Right hindlimb (tissue), 1 donor: ENCODE results near the gene DNAJA3.

Experiments
- DNase-seq: peaks from one replicate; pipeline ENCODE4 v3.0.0-alpha.2; 2018

Gene DNAJA3

DNA sequence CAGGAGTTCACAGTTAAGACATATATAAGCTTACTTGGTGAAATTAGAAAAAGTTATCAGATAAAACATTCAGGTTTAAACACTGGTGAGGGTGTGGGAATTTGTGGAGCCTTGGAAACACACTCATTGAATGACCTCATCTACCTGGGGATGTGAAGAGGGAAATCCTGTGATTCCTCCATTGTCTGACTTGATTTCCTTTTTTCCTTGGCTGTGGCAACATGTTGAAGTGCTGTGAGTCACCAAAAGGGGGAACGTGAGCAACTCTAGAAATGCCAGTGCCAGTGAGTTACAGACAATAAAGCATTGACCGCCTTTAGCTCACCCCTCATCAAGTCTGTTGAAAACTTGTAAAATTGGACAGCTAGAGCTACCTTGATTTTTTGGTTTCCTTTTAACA, 52.3 kb downstream of the DNAJA3 start:
- DNase-seq, result no peak

DNA sequence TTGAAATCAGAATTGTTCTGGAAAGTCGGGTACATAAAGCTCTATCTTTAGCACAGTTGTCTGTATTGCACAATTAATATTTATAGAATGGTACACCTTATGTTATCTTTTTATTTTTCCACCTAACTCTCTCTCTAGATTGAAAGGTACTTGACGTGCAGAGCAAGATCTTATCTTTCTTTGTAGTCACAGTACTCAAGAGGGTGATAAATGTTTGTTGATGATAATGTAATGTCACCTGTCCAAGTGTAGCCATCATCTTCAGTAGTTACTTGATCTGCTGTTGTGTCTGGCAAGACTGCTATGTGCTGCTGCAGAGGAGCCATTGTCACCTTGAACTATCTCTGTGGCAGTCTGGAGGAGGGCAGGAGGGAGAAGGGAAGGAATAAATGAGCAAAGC, 55.9 kb downstream of the DNAJA3 start:
- DNase-seq, result no peak

DNA sequence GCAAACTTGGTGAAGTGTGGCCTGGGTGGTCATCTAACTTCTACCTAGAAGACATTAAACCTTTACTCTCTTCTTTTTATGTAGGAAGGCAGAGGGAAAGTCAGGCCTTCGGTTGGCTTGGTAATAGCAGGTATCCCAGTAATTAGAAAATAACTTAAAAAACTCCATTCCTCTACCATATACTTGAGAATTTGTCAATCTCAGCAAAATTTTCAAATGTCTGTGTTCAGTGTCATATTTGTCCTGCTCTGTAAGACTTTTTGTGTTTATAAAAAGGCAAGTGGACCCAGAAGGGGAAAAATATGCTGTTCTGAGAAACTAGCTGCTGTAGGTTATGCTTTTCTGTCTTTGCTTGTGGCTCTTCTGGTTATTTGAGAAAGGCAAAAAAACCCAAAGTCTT, 56.3 kb downstream of the DNAJA3 start:
- no peak for DNase-seq

DNA sequence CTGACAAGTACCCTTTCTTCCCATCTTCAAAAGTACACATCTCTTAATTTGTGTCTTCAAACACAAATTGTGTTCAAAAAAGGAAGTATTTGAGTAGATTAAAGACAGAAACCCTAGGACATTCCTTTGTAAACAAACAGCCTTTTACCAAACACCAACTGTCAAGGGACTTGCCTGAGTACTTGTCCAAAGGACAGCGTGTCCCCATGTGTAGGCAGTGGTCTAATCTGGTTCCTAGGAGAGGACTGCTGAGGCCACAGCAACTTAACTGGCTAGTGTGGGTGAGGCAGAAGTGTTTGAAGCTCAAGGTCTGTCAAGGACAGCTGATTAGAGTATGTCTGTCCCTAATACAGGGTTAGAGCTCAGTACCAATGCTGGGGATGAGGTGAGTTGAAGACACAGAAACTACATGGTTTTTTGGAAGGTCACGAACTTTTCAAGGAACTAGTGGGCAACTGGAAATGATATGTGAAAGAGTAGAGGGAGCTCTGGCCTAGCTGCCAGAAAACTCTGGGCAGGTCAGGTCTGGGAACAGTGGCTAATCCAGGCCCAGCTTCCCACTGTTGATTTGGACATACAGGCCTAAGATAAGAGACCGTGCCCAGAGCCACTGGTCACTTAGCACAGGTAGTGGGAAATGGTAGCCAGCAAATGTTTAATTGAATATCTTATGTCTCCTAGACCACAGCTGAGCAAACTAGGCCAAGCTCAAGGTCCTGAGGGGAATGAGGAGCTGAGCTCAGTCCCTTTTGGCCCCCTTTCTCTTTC, 60.6 kb downstream of the DNAJA3 start:
- no peak for DNase-seq

DNA sequence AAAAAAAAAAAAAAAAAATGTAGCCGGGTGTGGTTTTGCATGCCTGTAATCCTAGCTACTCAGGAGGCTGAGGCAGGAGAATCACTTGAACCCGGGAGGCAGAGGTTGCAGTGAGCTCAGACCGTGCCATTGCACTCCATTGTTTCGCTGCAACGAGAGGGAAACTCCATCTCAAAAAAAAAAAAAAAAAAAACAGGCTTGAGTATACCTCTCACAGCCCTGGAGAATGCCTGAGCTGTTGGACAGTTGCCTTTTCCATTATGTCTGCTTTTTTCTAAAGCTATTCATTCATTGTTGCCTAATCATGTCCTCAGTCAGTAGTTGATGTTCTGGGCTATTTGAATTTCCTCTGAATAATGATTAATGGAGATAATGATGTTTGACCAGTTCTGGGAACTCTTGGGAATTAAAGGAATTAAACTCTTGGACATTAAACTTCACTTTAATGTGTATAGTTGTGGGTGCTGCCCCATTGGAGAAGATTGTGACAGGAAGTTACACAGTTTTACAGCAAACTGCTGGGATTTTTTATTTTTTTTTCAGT, 62.4 kb downstream of the DNAJA3 start:
- DNase-seq, result no peak

DNA sequence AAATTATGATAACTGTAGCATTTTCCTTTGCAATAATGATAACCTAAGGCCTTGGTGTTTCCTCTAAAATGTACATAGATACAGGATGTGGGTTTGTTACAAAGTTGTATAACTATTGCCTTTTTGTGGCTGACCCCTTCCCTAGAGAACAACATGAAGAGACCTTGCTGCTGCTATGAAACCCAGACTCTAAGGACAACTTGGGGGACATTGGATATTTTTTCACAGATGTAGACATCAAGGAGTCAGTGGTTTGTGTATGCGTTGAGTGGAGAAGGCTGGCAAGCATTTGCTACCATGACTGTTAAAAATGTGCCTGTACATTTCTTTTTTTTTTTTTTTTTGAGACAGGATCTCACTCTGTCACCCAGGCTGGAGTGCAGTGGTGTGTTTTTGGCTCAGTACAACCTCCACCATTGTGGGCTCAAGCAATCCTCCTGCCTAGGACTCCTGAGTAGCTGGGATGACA, 62.9 kb downstream of the DNAJA3 start:
- no peak for DNase-seq

DNA sequence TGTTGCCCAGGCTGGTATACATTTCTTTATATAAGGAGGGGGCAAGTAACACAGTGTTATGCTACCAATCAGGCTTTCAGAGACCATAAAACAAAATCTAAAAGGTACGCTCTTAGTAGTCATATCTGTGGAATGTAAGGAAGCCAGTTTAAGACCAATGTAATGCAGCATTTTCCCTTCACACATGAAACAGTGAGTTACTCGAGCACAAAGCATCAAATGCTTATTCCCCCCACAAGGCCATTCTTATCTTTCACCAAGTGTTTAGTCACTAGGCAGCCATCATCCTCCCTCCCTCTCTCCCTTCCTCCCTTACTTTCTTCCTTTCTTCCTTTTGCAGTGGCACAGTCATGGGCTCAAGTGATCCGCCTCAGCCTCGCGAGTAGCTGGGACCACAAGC, 63.4 kb downstream of the DNAJA3 start:
- no peak for DNase-seq

DNA sequence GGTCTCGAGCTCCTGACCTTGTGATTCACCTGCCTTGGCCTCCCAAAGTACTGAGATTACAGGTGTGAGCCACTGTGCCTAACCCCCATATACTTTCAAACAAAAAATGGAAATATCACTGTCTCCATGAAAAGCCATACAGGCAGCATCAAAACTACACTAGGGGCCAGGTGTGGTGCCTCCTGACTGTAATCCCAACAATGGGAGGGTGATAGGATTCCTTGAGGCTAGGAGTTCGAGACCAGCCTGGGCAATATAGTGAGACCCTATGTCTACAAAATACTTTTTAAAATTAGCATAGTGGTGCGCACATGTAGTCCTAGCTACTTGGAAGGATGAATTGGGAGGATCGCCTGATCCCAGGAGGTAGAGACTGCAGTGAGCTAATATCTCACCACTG, 66.2 kb downstream of the DNAJA3 start:
- DNase-seq, result no peak

DNA sequence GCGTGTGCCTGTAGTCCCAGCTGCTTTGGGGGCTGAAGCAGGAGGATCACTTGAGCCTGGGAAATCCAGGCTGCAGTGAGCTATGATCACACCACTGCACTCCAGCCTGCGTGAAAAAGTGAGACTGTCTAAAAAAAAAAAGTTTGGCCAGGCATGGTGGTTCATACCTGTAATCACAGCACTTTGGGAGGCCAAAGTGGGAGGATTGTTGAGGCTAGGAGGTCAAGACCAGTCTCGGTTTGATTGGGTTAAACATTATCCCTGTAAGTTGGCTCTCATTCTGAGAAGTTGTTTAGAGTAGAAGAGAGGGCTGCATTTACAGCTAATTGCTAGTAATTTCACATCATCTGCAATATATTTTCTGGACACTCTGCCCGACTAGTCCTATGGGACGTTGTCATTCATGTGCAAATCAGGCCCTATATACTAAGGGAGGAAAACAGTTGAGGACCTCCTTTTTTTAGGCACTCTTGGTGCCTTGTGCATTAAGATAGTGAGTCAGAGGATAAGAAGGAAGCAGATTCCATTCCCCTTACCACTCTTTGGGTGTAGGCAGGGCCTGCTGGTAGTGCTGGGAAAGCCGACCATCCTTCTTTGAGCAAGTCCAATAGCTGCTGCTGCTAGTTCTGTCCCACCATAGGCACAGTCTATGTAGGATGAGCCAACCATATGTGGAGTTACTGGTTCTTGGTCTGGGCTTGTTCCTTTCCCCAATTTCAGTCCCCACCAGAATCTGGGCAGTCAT, 69.2 kb downstream of the DNAJA3 start:
- no peak for DNase-seq

DNA sequence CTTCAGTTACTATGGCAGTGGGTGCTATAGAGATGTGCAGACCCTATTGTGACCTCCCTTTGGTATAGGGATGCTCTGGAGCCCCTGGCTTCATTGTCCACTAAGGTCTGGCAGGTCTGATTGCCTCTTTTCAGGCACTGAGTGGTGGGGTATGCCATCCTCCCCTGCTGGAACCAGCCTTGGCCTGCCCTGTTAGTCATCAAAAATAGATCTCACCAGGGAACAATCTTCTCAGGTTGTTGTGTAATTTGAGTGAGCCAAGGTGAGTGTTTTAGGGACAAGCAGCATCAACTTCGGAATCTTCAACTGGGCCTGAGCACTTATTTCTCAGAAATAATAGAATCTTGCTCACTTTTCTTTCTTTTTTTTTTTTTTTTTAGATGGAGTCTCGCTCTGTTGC, 70.1 kb downstream of the DNAJA3 start:
- DNase-seq, result no peak

DNA sequence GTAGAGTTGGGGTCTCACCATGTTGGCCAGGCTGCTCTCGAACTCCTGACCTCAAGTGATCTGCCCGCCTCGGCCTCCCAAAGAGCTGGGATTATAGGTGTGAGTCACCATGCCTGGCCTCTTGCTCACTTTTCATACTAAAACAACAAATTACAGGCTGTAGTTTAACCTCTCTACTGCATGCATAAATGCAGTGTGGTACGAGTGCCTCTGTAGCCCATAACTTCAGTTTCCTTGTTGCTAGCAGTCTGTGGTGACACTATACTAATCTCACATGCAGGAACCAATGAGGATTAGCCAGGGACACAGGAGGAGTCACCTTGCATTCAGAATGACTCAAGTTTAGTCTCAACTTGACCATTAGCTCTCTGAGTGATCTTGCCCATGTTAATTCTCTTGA, 70.6 kb downstream of the DNAJA3 start:
- DNase-seq, result no peak

DNA sequence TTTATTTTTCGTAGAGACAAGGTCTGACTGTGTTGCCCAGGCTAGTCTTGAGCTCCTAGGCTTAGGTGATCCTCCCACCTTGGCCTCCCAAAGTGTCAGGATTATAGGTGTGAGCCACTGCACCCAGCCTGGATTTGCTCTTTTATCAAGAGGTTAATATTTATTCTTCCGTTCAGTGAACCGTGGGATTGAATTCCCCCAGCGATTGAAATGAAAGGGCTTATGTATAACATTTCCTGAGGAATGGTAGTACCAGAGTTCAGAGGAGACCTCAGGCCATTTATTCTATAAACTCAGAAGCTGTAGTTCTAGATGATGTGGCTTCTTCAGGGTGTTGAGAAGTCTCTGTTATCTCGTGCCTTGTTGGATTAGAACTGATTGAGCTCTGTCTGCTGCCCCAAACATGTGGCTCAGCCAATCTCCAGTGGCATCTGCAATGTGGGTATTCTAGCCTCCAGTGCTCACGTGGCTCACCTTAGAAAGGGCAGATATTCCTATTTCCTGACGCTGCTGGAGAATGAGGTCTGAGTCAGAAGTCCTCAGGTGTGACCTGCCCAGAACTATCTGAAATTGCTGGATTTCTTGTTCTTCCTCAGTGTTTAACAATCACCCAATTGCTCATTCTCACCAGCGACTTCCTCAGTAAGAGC, 73.0 kb downstream of the DNAJA3 start:
- DNase-seq, result no peak

DNA sequence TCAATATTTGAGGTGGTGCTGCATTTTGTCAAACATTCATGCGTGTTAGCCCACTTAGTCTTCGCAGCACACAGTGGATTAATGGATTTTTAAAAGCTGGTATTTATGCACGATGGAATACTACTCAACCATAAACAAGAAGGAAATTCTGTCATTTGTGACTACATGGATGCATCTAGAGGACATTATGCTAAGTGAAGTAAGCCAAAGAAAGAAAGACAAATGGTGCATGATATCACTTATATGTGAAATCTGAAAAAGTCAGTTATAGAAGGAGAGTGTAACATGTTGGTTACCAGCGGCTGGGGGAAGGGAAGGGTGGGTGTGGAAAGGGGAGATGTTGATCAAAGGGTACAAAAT, 73.5 kb downstream of the DNAJA3 start:
- no peak for DNase-seq

DNA sequence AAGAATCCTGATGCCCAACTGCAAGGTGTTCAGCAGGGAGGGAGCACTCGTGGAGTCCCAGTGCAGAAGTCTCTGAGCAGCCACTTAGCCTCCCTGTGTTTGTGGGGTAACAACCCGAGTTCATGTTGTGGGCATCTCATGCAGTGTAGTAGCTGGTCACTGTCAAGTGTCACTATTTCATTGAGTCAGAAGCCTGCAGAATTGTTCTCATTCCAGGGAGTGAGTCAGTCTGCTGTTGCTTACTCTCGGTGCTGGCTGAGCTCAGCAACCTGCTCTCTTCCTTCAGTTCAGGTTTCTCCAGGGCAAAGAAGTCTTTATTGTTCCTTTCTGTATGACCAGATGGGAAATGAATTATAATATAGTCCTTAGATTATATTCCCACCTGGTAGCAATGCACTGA, 74.6 kb downstream of the DNAJA3 start:
- DNase-seq, result no peak

DNA sequence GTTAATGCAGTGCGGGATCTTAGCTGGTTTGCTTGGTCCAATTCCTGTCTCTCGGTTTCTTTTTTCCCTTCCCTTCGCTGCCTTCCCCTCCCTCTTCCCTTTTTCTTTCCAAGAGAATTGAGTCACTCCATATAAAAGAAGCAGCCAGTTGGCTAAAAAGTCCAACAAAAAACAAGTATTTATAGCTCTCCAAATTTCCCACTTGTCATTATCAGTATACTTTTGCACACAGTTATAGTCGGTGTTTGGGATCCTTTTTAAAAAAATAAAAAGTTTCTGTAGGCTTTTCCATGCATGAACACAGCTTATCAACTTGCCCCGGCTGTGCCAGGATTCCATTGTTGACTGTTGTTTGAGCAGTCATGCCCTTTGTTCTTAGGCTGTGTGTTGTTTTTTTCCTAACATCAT, 75.4 kb downstream of the DNAJA3 start:
- DNase-seq, result no peak

DNA sequence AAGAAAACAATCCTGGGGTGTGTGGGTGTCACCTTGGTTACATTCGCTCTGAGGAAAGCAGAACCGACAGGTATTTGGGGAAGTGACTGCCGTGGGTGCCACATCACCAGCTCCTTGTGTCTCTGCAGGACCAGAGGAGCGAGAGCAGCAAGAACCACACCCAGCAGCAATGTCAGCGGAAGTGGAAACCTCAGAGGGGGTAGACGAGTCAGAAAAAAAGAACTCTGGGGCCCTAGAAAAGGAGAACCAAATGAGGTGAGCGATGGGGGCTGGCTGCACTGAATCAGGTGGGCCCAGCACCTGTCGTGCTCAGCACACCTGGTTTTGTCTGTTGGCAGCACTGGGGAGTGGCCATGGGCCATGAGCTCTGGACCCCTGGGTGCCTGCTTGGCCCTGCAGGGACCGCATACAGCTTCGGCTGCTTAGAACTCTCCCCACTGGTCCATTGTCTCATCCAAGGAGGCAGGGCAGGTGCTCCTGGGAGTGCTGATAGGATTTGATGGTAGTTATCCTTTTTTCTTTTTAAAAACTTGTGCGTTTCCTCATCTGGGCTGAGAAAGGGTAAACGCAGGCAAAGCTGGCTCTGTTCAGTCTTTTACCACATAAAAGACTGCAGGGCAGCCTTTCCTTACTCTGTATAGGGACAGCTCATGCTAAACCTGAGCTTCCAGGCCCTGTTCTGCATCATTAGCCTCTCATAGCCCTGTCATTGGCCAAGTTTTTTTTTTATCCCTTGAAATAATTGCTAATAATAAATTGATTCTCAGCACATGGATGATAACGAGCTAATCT, 79.9 kb downstream of the DNAJA3 start:
- DNase-seq, result no peak
